Vagina (tissue), 2 donors: Measurements from ENCODE around the gene RRAS2. TPM values are rescaled to one million over a fixed set of nuclear protein-coding genes. Genes with fewer than 3 reads are reported as not detected.

Experiments
- DNase-seq, 2 donors: peaks; one replicate each; pipeline ENCODE4 v3.0.0-alpha.2; 2017; ENCODE audit errors: extremely low spot score in 2 of 2
- H3K27ac ChIP-seq: fragments of 200-600 bp; sonication (generic); one replicate; pipeline ENCODE4 v1.5.1; 2019
- H3K27me3 ChIP-seq: fragments of 200-600 bp; sonication (generic); one replicate; pipeline ENCODE4 v1.5.1; 2019
- H3K36me3 ChIP-seq, 2 donors: fragments of 200-600 bp; sonication (generic); one replicate each; pipeline ENCODE4 v1.5.1; 2017 to 2019
- H3K4me1 ChIP-seq: fragments of 200-600 bp; sonication (generic); one replicate; pipeline ENCODE4 v1.5.1; 2019
- H3K4me3 ChIP-seq, 2 donors: fragments of 200-600 bp; sonication (generic); 1 replicate in 1 of 2; 2 replicates in 1 of 2; pipeline ENCODE4 v1.5.1; 2016 to 2019
- H3K9me3 ChIP-seq: fragments of 200-600 bp; sonication (generic); one replicate; pipeline ENCODE4 v1.5.1; 2019
- CTCF ChIP-seq, 3 experiments: fragments of 450-650 bp in 2 of 3; fragments of 200-600 bp in 1 of 3; sonication (generic) in 1 of 3; IDR thresholded peaks; one replicate each; pipeline ENCODE4 v1.5.1; 2017 to 2019; ENCODE audit warnings: antibody characterized with exemption in 3 of 3, mild to moderate bottlenecking in 2 of 3, moderate library complexity in 2 of 3
- POLR2A ChIP-seq, 2 donors: fragments of 450-650 bp; IDR thresholded peaks; one replicate each; pipeline ENCODE4 v1.6.1; 2017; ENCODE audit warnings: antibody characterized with exemption in 2 of 2, mild to moderate bottlenecking in 2 of 2, moderate library complexity in 2 of 2
- POLR2AphosphoS5 ChIP-seq, 2 donors: sonication (generic); formaldehyde crosslinking; IDR thresholded peaks; one replicate each; pipeline ENCODE4 v1.9.0; 2017; ENCODE audit warnings: antibody characterized with exemption in 2 of 2, mild to moderate bottlenecking in 2 of 2, low read depth in 1 of 2; ENCODE audit not compliant: insufficient read depth in 1 of 2
- intact Hi-C: fragments of 100-400 bp; cut with DNase I; formaldehyde crosslinking; loops from one replicate; pipeline ENCODE4 v1.15.1; 2023
- total RNA-seq: library from RNA; depleted of rRNA; stranded (reverse); fragments of >200 nt; gene quantifications from one replicate; pipeline ENCODE4 v1.2.3, GENCODE V29; 2016

The RRAS2 gene
- total RNA-seq, 1 donor from 2014 or later = 32.7 TPM

DNA sequence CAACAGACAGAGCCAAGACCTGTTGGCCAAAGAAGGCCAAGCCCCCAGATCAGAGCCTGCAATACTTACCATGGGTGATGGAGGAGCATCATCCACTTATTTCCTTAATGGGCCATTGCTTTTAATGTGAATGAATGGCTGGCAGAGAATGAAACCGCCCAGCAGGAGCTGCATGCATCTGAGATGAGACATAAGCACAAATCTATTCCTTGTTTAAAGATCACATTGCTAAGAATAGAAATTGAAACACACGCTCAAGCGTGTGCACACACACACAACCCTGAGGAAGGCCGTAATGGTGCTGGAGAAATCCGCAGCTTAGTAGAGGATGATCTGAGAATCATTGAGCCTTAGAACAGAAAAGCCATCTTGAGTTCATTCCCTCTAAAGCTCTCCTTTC lies 5.3 kb upstream of the RRAS2 start:
- no peaks in the 10 kb centered on the region for H3K9me3 ChIP-seq
- no peaks in the 10 kb centered on the region for H3K27me3 ChIP-seq
- H3K27ac ChIP-seq = no peak overlapping the region
- H3K4me3 ChIP-seq = no peak overlapping the region
- TF ChIP-seq POLR2A (IDR thresholded peaks at IDR 0.05) (no peak), CTCF (IDR thresholded peaks at IDR 0.05) (no peak), POLR2AphosphoS5 (IDR thresholded peaks at IDR 0.05; ENCODE audit: insufficient read depth in 1 of 2, low read depth in 1 of 2) (no peak)
- no peak for DNase-seq
- H3K36me3 ChIP-seq = no peaks in the 10 kb centered on the region
- intact Hi-C loops = no loop called here
- H3K4me1 ChIP-seq = peaks cover 4% of the 10 kb centered on the region

- no peak overlapping the region for H3K27ac ChIP-seq
- no peak overlapping the region for H3K4me3 ChIP-seq
- no peaks in the 10 kb centered on the region for H3K27me3 ChIP-seq
- intact Hi-C loops = no loop called here
- H3K4me1 ChIP-seq = peaks cover 10% of the 10 kb centered on the region
- H3K36me3 ChIP-seq = no peaks in the 10 kb centered on the region
- DNase-seq = no peak
- H3K9me3 ChIP-seq = no peaks in the 10 kb centered on the region
- TF ChIP-seq POLR2A (IDR thresholded peaks at IDR 0.05) (no peak), POLR2AphosphoS5 (IDR thresholded peaks at IDR 0.05; ENCODE audit: insufficient read depth in 1 of 2, low read depth in 1 of 2) (no peak), CTCF (IDR thresholded peaks at IDR 0.05) (no peak)
Observed at GRCh38 chr11:14362611-14363010, 3.6 kb upstream of the RRAS2 start.

GRCh38 chr11:14361951-14362350 lies 3.0 kb upstream of the RRAS2 start:
- no peak for TF ChIP-seq POLR2AphosphoS5 (IDR thresholded peaks at IDR 0.05; ENCODE audit: insufficient read depth in 1 of 2, low read depth in 1 of 2)
- no peak for TF ChIP-seq CTCF (IDR thresholded peaks at IDR 0.05)
- no peak for TF ChIP-seq POLR2A (IDR thresholded peaks at IDR 0.05)
- DNase-seq = no peak
- Histone ChIP-seq H3K4me3 (no peak overlapping the region), H3K27ac (no peak overlapping the region), H3K36me3 (no peaks in the 10 kb centered on the region), H3K9me3 (no peaks in the 10 kb centered on the region), H3K4me1 (peaks cover 16% of the 10 kb centered on the region), H3K27me3 (no peaks in the 10 kb centered on the region)
- intact Hi-C loops = no loop called here

- Histone ChIP-seq H3K9me3 (no peaks in the 10 kb centered on the region), H3K27ac (no peak overlapping the region), H3K4me3 (no peak overlapping the region), H3K27me3 (no peaks in the 10 kb centered on the region), H3K4me1 (peaks cover 16% of the 10 kb centered on the region), H3K36me3 (no peaks in the 10 kb centered on the region)
- intact Hi-C loops = no loop called here
- TF ChIP-seq POLR2AphosphoS5 (IDR thresholded peaks at IDR 0.05; ENCODE audit: insufficient read depth in 1 of 2, low read depth in 1 of 2) (no peak), POLR2A (IDR thresholded peaks at IDR 0.05) (no peak), CTCF (IDR thresholded peaks at IDR 0.05) (no peak)
- no peak for DNase-seq
Observed at GRCh38 chr11:14360976-14361375, 2.0 kb upstream of the RRAS2 start.

GRCh38 chr11:14359501-14360031 lies 583 bp upstream of the RRAS2 start:
- H3K27me3 ChIP-seq = no peaks in the 10 kb centered on the region
- H3K9me3 ChIP-seq = no peaks in the 10 kb centered on the region
- H3K36me3 ChIP-seq = no peaks in the 10 kb centered on the region
- H3K27ac ChIP-seq = no peak overlapping the region
- intact Hi-C loops = no loop called here
- TF ChIP-seq POLR2AphosphoS5 (IDR thresholded peaks at IDR 0.05; ENCODE audit: insufficient read depth in 1 of 2, low read depth in 1 of 2) (no peak), CTCF (IDR thresholded peaks at IDR 0.05) (no peak), POLR2A (IDR thresholded peaks at IDR 0.05) (no peak)
- H3K4me1 ChIP-seq = peaks cover 16% of the 10 kb centered on the region
- no peak for DNase-seq
- peak overlapping the region; percentile 75 to 87 for H3K4me3 ChIP-seq
